SK-N-SH treated with all-trans-retinoic acid at 6 μM for 48 hours (cell line): ENCODE measurements around the gene RALA.

Experiments
- ATAC-seq: fragments of 200-7000 bp; cut with Tn5 transposase; 3 replicates; pipeline ENCODE4 v1.9.1; 2020; ENCODE audit warnings: mild to moderate bottlenecking, moderate library complexity
- ARNTL ChIP-seq: fragments of 450-650 bp; formaldehyde crosslinking; IDR thresholded peaks from 2 replicates; pipeline ENCODE4 v1.5.0; 2020; ENCODE audit warnings: low read depth, mild to moderate bottlenecking, moderate library complexity, borderline replicate concordance
- BACH2 ChIP-seq: fragments of 250-450 bp; sonication (Bioruptor Pico); IDR thresholded peaks from 2 replicates; pipeline ENCODE4 v1.9.0; 2021; ENCODE audit warnings: mild to moderate bottlenecking, borderline replicate concordance
- CREB5 ChIP-seq: fragments of 250-450 bp; sonication (Bioruptor Pico); IDR thresholded peaks from 2 replicates; pipeline ENCODE4 v1.5.1; 2020; ENCODE audit warnings: low read depth, mild to moderate bottlenecking, moderate library complexity
- CSRNP3 ChIP-seq: fragments of 250-450 bp; sonication (Bioruptor Pico); IDR thresholded peaks from 2 replicates; pipeline ENCODE4 v1.5.1; 2021; ENCODE audit warnings: mild to moderate bottlenecking, moderate library complexity
- ESRRG ChIP-seq: fragments of 250-450 bp; sonication (Bioruptor Pico); IDR thresholded peaks from 2 replicates; pipeline ENCODE4 v1.6.1; 2021; ENCODE audit warnings: mild to moderate bottlenecking
- GLIS3 ChIP-seq: fragments of 250-450 bp; sonication (Bioruptor Pico); IDR thresholded peaks from 2 replicates; pipeline ENCODE4 v1.5.0; 2020; ENCODE audit warnings: mild to moderate bottlenecking, moderate library complexity
- ISL1 ChIP-seq: fragments of 250-450 bp; sonication (Bioruptor Pico); IDR thresholded peaks from 2 replicates; pipeline ENCODE4 v2.1.2; 2022; ENCODE audit warnings: mild to moderate bottlenecking, moderate library complexity
- PPARA ChIP-seq: fragments of 250-450 bp; sonication (Bioruptor Pico); IDR thresholded peaks from 2 replicates; pipeline ENCODE4 v1.5.0; 2020; ENCODE audit warnings: mild to moderate bottlenecking, borderline replicate concordance
- RARB ChIP-seq: fragments of 250-450 bp; sonication (Bioruptor Pico); IDR thresholded peaks from 2 replicates; pipeline ENCODE4 v1.8.0; 2021; ENCODE audit warnings: mild to moderate bottlenecking, moderate library complexity
- SNAI2 ChIP-seq: fragments of 250-450 bp; sonication (Bioruptor Pico); IDR thresholded peaks from 2 replicates; pipeline ENCODE4 v1.5.0; 2020; ENCODE audit warnings: mild to moderate bottlenecking, moderate library complexity
- TCF4 ChIP-seq: fragments of 250-450 bp; sonication (Bioruptor Pico); IDR thresholded peaks from 2 replicates; pipeline ENCODE4 v1.8.0; 2021; ENCODE audit warnings: mild to moderate bottlenecking, moderate library complexity, borderline replicate concordance
- TOX ChIP-seq: fragments of 250-450 bp; sonication (Bioruptor Pico); IDR thresholded peaks from 2 replicates; pipeline ENCODE4 v1.8.0; 2021; ENCODE audit warnings: mild to moderate bottlenecking, moderate library complexity, borderline replicate concordance
- ZC3H10 ChIP-seq: fragments of 250-450 bp; sonication (Bioruptor Pico); IDR thresholded peaks from 2 replicates; pipeline ENCODE4 v1.5.1; 2021; ENCODE audit warnings: mild to moderate bottlenecking, moderate library complexity
- ZFP30 ChIP-seq: fragments of 450-650 bp; formaldehyde crosslinking; IDR thresholded peaks from 2 replicates; pipeline ENCODE4 v1.5.0; 2022; ENCODE audit warnings: mild to moderate bottlenecking, moderate library complexity
- ZNF565 ChIP-seq: fragments of 450-650 bp; formaldehyde crosslinking; conservative IDR thresholded peaks from 2 replicates; pipeline ENCODE4 v1.5.0; 2020; ENCODE audit warnings: low read depth, mild to moderate bottlenecking, moderate library complexity
- ZNF70 ChIP-seq: fragments of 450-650 bp; formaldehyde crosslinking; IDR thresholded peaks from 2 replicates; pipeline ENCODE4 v1.5.0; 2020; ENCODE audit warnings: mild to moderate bottlenecking, moderate library complexity
- ZNF8 ChIP-seq: fragments of 450-650 bp; formaldehyde crosslinking; IDR thresholded peaks from 2 replicates; pipeline ENCODE4 v1.5.0; 2020; ENCODE audit warnings: mild to moderate bottlenecking, moderate library complexity
- TF ChIP-seq, protein P1 (sequence below): fragments of 250-450 bp; sonication (Bioruptor Pico); IDR thresholded peaks from 2 replicates; pipeline ENCODE4 v1.8.0; 2021; ENCODE audit warnings: low read depth, mild to moderate bottlenecking, moderate library complexity, borderline replicate concordance
- TF ChIP-seq, protein P2 (sequence below): fragments of 250-450 bp; sonication (Bioruptor Pico); IDR thresholded peaks from 2 replicates; pipeline ENCODE4 v1.8.0; 2020; ENCODE audit warnings: mild to moderate bottlenecking, moderate library complexity, borderline replicate concordance
- TF ChIP-seq, protein P3 (sequence below): fragments of 250-450 bp; sonication (Bioruptor Pico); IDR thresholded peaks from 2 replicates; pipeline ENCODE4 v1.5.0; 2020; ENCODE audit warnings: mild to moderate bottlenecking, moderate library complexity

The RALA gene

GRCh38 chr7:39605087-39605486 lies 18.3 kb upstream of the RALA start:
- no peak for ATAC-seq
- TF ChIP-seq ZNF565 (CRISPR knock-in tag), result no peak
- no peak for TF ChIP-seq ZC3H10 (CRISPR knock-in tag)
- no peak for TF ChIP-seq GLIS3
- no peak for TF ChIP-seq ARNTL (CRISPR knock-in tag)
- TF ChIP-seq RARB (CRISPR knock-in tag), result no peak
- TF ChIP-seq BACH2 (CRISPR knock-in tag), result no peak
- TF ChIP-seq, protein P1, sequence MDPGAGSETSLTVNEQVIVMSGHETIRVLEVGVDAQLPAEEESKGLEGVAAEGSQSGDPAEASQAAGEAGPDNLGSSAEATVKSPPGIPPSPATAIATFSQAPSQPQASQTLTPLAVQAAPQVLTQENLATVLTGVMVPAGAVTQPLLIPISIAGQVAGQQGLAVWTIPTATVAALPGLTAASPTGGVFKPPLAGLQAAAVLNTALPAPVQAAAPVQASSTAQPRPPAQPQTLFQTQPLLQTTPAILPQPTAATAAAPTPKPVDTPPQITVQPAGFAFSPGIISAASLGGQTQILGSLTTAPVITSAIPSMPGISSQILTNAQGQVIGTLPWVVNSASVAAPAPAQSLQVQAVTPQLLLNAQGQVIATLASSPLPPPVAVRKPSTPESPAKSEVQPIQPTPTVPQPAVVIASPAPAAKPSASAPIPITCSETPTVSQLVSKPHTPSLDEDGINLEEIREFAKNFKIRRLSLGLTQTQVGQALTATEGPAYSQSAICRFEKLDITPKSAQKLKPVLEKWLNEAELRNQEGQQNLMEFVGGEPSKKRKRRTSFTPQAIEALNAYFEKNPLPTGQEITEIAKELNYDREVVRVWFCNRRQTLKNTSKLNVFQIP, result no peak
- TF ChIP-seq ESRRG (CRISPR knock-in tag), result no peak
- no peak for TF ChIP-seq SNAI2 (CRISPR knock-in tag)
- TF ChIP-seq ZNF8 (CRISPR knock-in tag), result no peak
- no peak for TF ChIP-seq PPARA (CRISPR knock-in tag)
- TF ChIP-seq CREB5 (CRISPR knock-in tag), result no peak
- no peak for TF ChIP-seq TOX (CRISPR knock-in tag)
- TF ChIP-seq, protein P2, sequence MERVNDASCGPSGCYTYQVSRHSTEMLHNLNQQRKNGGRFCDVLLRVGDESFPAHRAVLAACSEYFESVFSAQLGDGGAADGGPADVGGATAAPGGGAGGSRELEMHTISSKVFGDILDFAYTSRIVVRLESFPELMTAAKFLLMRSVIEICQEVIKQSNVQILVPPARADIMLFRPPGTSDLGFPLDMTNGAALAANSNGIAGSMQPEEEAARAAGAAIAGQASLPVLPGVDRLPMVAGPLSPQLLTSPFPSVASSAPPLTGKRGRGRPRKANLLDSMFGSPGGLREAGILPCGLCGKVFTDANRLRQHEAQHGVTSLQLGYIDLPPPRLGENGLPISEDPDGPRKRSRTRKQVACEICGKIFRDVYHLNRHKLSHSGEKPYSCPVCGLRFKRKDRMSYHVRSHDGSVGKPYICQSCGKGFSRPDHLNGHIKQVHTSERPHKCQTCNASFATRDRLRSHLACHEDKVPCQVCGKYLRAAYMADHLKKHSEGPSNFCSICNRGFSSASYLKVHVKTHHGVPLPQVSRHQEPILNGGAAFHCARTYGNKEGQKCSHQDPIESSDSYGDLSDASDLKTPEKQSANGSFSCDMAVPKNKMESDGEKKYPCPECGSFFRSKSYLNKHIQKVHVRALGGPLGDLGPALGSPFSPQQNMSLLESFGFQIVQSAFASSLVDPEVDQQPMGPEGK, result no peak
- no peak for TF ChIP-seq ZFP30
- no peak for TF ChIP-seq ZNF70 (CRISPR knock-in tag)
- no peak for TF ChIP-seq ISL1 (CRISPR knock-in tag)
- TF ChIP-seq CSRNP3 (CRISPR knock-in tag), result no peak

DNA sequence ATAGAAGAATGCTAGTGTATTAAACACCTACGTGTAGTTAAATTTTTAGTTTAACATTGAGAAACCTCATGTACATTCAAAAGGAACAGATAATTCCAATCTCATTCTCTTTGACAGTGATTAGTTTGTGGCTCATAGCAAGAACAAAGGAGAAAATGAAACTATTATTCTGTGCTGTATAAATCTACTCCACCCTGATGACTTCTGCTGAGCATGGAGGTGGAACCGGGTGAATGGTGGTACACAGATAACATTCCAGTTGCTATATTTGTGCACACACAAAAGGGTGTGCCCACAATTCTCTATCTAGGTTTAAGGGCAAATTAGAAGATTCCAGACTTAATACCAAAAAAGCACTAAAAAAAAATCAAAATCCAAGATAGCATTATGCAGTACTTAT lies 17.0 kb upstream of the RALA start:
- no peak for ATAC-seq
- TF ChIP-seq ZNF565 (CRISPR knock-in tag), result no peak
- no peak for TF ChIP-seq ISL1 (CRISPR knock-in tag)
- TF ChIP-seq SNAI2 (CRISPR knock-in tag), result no peak
- TF ChIP-seq, protein P3, sequence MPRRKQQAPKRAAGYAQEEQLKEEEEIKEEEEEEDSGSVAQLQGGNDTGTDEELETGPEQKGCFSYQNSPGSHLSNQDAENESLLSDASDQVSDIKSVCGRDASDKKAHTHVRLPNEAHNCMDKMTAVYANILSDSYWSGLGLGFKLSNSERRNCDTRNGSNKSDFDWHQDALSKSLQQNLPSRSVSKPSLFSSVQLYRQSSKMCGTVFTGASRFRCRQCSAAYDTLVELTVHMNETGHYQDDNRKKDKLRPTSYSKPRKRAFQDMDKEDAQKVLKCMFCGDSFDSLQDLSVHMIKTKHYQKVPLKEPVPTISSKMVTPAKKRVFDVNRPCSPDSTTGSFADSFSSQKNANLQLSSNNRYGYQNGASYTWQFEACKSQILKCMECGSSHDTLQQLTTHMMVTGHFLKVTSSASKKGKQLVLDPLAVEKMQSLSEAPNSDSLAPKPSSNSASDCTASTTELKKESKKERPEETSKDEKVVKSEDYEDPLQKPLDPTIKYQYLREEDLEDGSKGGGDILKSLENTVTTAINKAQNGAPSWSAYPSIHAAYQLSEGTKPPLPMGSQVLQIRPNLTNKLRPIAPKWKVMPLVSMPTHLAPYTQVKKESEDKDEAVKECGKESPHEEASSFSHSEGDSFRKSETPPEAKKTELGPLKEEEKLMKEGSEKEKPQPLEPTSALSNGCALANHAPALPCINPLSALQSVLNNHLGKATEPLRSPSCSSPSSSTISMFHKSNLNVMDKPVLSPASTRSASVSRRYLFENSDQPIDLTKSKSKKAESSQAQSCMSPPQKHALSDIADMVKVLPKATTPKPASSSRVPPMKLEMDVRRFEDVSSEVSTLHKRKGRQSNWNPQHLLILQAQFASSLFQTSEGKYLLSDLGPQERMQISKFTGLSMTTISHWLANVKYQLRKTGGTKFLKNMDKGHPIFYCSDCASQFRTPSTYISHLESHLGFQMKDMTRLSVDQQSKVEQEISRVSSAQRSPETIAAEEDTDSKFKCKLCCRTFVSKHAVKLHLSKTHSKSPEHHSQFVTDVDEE (CRISPR knock-in tag), result no peak
- no peak for TF ChIP-seq ZNF70 (CRISPR knock-in tag)
- no peak for TF ChIP-seq PPARA (CRISPR knock-in tag)
- no peak for TF ChIP-seq CREB5 (CRISPR knock-in tag)
- TF ChIP-seq BACH2 (CRISPR knock-in tag), result no peak
- no peak for TF ChIP-seq TCF4 (CRISPR knock-in tag)

- ATAC-seq, result no peak
- TF ChIP-seq BACH2 (CRISPR knock-in tag) (no peak), ARNTL (CRISPR knock-in tag) (no peak), ZNF70 (CRISPR knock-in tag) (no peak), GLIS3 (no peak), ZNF565 (CRISPR knock-in tag) (no peak), SNAI2 (CRISPR knock-in tag) (no peak), CREB5 (CRISPR knock-in tag) (no peak)
- TF ChIP-seq, protein P2, result no peak
These were observed 16.4 kb upstream of the RALA start for GRCh38 chr7:39606941-39607340.
